CD4-positive, alpha-beta T cell treated with Interleukin-6 for 4 hours (primary cell): ENCODE results near the gene MIER2.
A peak's percentile ranks its signal among the peaks of the same experiment; 100 is the strongest.
"Not testable (repeated sequence)": the region's sequence is repeated elsewhere in the genome, so short reads cannot be mapped to it uniquely, and the experiment has no call there.

Experiments used
- DNase-seq: peaks from one replicate; pipeline ENCODE4 v3.0.0-alpha.2; 2020; ENCODE audit warnings: mixed read lengths

MIER2 gene

DNA sequence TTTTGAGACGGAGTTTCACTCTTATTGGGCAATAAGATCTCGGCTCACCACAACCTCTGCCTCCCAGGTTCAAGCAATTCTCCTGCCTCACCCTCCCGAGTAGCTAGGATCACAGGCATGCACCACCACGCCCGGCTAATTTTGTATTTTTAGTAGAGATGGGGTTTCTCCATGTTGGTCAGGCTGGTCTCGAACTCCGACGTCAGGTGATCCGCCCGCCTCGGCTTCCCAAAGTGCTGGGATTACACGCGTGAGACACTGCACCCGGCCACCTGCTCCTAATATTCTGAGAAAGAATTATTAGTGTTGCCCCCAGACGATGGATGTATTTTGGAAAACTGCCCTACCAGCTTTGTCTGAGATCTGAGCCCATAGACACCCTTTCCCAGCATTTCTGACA is 10.9 kb upstream of the MIER2 start:
- not testable (repeated sequence) for DNase-seq

DNA sequence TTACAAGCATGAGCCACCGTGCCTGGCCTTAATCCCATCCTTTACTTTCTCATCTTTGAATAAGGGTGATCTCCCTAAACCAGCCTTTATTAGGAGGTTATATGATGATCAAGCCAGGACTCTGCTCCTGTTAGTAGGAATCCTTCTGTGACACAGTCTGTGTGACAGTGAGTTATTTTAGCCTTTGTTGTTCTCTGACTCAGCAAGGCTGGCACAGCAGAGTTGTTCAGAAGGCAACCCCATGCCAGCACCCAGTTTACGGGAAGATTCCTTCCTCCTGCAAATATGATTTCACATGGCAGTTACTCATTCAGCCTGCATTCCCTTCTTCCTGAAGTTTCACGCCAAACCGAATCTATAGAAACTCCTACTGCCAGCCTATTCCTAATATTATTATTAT is 10.5 kb upstream of the MIER2 start:
- no peak for DNase-seq

DNA sequence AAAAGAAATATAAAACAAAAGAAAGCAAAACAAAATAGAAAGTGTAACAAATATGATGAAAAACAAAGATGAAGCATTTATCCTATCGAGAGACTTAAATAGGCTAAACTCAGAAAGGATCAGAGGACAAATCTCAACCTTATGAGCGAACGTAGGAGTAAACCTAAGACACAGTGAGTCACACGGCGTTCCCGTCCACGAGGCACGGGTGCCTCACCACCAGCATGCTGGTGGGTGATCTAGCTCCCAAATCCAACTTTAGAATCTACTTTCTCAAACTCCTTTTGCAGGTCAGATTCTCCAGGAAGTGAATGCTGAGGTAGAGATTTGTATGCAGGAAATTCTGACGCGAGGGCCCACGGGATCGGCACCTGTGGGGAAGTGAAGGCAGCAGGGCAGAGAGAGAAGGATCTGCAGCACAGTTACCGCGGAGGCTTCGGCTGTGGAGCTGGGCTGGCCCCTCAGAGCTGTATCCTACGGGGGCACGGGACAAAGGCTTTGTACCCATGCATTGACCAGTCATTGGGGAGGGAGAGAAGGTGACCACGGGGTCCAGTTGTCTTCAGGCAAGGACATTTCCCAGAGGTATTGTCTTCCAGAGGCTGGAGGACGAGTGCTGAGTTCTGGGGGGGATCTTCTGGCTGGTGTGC is 7.5 kb upstream of the MIER2 start:
- no peak for DNase-seq

DNA sequence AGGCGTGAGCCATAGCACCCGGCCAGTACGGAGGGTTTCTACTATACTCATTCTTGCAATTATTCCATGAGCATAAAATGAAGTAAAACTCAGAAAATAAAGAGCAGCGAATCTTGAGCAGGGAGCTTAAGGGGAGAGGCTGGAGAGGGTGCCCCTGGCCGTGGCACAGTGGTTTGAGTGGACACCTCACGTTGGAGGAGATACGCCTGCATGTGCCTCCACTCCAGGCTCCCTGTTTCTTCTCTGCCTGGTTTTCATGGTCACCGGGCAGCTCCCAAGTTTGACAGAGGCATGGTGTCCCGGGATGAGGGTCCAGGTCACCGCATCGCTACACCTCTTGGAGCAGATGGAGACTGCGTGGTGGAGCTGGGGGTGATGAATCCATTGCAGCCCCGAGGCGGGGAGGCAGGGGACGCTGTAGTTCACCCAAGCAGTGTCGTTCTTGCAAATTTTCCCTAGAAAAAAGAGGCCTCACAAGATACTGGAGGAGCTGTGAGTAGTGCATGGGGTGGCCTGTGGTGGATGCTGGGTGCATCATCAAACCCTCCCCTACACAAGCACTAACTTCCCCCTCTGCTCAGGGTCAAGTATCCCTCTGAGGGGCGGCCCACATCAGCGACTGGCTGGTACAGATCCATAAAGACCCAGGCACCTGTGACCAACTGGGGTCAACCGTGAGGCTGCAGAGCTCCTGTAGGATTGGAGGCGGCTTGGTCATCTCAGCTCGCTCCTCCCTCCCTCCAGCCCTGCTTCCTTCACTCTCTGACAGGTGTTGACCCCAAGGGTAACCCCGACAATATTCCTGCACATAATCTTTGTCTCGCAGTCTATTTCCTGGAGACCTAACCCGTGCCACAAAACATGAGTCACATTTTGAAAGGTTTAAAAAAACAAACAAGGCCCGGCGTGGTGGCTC is 3.6 kb upstream of the MIER2 start:
- no peak for DNase-seq

DNA sequence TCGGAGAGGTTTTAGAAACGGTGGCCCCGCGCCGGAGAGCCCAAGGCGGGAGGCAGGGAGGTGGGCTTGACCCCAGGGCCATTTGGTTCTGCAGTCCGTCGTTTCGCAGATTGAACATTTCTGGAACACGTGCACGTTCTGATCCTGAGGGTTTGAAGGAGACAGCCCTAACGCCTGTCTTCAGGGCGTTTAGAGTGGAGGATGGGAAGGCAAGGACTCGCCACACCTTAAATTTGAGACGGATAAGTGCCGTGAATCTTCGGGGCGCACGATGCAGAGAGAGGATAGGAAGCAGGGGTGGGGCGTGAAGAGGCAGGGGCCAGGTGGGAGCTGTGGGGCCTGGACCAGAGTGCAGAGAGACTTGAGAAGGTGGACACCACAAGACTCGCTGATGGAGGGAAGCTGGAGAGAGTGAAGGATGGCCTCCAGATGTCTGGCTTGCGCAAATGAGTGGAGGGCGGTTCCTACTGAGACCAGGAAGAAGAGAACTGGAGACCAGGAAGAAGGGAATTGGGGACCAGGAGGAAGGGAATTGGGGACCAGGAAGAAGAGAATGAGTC is 804 bp upstream of the MIER2 start:
- no peak for DNase-seq

DNA sequence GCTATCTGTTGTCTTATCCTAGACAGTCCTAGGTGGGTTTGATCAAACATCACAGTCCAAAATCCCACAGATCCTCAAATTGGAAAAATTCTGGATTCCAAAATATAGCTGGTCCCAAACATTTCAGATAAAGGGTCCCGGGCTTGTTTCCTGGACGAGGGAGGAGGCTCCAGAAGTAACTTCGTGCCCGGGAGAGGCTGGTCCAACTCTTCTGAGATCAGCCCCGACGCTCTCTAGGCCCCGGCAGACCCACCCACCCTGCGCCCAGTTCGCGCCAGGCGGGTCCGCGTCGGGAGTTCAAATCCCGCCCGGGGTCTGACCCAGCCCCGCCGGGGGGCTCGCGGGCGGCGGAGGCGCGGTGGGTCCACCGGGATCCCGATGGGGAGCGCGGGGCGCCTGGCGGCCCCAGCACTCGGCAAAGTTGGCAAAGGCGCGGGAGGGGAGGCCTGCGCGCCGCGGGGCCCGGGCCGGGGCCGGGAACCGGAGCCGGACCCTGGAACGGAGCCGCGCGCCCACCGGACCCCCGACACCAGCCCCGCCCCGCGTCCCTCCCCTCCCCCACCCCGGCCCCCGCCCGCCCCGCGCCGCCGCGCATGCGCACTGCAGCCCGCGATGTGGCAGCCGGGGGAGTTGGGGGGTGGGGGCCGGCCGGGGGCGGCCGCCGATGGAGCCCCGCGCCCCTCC is 513 bp downstream of the MIER2 start:
- DNase-seq = peak; percentile 59

DNA sequence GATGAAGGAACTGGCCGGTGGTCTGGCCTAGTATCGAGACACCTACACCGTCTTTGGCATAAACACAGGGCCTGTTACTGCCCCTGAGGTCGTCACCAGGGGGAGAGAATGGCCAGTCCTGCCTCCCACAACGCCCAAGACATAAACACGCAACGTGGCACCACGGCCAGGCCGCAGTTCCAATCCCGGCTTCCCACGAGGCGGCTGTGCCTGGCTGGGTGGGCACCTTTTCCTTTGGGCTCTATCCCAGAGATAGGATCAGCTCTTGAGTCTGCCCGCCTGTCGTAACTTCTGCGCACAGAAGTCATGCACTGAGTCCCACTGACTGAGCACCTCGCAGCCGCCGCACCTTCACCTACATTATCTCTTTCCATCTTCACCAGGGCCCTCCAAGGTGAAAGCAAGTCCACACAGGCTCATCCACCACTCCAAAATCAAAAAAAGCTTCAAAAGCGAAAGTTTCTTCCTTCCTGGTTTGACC is 1.1 kb downstream of the MIER2 start:
- no peak for DNase-seq

DNA sequence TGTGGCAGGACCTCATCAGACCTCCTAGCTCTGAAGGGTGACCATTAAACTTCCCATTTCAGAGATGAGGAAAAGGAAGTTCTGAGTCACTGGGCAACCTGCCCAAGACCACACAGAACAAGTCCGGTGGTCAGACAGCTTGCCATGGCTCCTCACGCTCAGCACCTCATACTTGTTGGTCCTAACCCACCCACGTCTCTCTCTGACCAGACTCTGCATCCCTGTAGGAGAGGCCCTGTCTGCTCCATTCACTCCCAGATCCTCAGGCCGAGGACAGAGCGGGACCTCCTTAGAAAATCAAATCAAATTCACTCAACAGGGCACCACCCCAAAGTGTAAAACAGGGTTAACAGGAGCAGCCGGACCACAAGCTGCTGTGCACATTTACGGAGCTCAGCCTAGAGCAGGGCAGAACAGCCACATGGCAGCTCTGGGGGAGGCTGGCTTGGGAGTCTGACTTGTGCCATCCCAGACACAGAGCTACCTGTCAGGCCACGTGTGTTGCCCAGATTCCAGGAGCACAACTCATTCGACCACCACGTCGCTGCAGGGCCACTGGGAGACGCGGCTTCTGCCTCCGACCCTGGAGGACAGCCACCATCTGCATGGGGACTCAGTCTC is 1.7 kb downstream of the MIER2 start:
- no peak for DNase-seq

DNA sequence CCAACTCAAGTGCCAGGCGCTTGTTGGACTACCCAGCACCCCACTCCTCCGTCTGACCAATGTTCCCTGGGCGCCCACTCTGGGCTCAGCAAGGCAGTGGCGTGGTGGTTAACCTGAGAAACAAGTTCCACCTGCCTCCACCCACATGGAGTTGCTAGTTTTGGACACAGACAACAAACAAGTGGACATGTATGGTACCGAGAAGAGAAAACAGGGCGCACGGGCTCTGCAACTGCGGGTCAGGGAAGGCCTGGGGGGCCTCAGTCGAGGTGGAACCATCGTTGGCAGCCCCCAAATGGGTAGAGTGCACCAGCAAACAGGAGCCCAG is 2.5 kb downstream of the MIER2 start:
- no peak for DNase-seq

DNA sequence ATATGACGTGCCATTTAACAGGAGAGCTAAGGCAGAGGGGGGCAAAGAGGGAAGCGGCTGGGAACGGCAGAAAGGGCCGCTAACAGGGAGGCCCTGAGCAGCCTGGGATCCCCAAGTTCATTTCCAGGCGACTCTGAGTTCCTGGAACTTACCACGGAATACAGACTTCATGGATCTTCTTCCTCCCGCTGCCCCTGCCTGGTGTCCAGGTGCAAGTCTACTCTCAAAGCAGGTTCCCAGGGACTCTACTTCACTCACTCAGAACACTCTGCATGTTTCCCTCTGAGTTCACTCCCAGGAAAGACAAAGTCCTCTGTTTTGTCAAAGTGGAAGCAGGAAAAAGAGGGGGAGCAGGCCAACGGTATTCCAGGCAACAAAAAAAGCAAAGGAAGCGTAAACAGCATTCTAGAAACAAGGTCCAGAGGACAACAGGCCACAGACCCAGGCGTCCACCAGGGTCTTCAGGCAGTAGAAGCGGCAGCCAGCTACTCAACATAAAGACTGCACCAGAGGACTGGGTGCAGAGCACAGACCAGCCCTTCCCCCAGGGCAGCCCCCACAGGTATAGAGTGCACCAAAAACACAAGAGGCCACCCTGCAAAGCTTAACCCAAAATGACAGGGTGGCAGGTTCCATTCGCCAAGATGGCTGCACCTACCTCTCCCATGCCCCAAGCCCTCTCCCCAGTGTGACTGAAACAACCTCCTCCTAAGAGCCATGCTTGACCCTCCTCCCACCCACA is 3.0 kb downstream of the MIER2 start:
- no peak for DNase-seq

DNA sequence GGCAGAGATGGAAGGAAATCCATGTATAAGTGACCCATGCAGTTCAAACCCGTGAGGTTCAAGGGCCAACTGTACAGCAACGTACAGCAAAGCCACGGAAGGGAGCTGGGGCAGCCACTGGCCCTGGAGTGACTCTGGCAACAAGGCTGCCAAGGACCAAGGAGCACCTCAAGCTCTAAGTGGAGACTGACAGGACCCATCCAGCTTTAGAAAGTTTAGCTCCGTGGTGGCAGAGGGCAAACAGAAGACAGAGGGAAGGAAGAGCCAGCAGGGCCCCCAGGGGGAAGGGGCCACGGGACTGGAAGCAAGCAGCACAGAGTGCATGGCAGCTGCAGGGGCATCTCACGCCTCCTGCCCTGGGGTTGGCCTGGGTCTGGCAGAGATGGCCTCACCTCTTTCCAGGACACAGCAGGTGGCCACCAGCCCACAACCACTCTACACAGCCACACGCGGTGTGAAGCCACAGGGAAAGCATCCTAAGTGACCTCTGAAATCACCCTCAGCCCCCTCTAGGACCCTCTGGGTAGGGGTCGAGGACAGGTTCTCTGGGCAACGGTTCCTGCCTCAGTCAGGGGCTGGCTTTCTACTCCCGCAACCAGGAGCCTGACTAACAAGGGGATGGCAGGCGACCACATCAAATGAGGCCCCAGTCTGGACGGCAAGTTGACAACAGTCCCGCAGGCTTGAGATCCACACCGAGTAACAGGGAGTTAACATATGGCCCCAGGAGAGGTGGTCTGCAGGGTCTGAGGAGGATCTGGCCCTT is 3.8 kb downstream of the MIER2 start:
- no peak for DNase-seq

DNA sequence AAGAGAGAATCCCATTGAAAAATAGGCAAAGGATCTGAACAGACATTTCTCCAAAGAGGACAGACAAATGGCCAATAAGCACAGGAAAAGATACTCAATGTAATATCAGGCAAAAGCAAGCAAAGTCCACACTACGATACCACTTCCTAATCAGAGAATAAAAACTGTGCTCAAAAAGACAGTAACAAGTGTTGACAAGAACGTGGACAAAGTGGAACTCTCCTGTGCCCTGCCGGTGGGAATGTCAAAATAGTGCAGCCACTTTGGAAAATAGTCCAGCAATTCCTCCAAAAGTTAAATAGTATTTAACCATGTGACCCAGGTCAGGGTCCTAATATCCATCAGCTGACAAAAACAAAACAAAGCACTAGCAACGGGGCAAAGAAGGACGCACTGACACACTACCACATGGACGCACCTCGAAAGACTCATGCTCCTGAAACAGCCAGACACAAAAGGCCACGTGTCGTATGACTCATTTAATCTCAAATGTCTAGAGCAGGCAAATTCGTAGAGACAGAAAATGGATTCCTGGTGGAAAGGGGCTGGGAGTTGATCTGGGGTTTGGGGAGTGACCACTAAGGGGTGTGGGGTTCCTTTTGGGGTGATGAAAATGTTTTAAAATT is 5.2 kb downstream of the MIER2 start:
- DNase-seq = no peak

DNA sequence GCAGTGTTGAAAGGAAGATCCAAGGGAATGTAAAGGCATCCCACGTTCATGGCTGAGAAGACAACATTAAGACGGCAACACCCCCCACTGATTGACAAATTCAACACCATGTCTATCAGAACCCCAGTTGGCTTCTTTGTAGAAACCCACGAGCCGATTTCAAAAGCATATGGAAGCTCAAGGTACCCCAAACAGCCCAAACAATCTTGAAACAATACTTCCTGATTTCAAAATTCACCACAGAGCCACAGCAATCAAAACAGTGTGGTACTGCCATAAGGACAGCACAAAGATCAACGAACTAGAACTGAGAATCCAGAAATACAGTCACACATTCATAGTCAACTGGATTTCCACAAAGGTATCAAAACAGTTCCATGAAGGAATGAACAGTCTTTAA is 6.2 kb downstream of the MIER2 start:
- DNase-seq = no peak

DNA sequence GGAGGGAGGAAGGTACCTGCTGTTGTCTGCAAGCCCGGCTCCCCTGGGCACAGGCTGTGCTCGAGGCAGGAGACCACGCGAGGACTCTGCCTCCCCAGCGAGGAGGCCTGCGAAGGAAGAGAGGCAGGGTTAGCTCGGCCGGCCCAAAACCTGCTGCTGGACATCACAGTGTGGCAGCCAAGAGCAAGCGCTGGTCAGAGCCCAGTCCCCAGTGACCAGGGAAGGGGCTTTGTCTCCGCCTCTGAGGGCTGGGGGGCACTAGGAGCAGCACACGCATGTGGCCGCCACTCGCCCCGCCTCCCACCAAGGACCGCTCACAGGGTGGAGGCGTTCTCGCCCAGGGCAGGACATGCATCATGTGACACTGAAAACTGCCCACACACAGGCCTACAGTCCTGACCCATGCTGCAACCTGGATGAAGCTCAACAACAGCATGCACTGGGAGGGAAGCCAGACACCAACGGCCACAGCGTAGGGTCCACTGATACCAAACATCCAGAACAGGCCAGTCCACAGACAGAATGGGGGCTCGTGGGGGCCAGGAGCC is 8.5 kb downstream of the MIER2 start:
- no peak for DNase-seq

DNA sequence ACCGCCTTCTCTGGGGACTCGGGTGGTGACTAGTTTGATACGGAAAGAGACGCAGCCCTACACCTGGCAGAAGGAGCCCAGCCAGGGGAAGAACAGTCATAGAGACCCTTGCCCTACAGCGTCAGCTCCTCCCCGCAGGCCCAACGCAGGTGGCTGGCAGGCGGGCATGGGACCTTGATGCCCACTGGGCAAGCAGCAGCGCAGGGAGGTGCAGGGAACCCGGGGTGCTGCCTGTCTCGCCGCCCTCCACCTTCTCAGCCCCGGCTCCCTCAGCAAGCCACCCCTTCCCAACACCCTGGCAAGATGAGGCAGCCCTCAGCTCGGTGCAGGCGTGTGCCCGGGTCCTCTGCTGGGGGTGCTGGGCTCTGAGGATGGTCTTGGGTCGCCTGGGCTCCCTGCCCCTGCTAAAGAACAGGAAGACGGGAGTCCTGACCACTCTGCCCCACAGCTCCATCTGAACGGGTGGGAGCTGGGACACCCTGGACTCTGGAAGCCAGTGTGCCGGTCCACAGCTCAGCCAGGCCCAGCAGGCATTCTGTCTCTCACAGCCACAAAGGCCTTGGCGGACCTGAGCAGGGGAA is 9.0 kb downstream of the MIER2 start:
- DNase-seq = no peak

DNA sequence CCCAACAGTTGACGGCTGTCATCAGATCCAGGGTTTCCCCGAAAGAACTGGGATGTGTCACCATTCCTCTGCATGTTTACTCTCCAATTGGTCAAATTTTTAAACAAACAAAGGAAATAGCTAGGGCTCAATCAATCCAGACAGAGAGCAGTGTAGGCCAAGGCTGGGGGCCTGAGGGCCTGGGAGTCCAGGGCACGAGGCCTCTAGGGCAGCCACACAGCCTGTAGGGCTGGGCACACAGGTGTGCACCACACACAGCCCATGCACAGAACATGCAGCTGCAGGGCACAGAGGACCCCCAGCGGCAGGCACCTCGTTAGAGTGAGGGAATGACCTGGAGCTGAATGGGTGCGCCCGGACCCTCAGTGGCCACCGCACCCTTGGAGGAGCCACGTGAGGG is 9.5 kb downstream of the MIER2 start:
- DNase-seq = no peak

DNA sequence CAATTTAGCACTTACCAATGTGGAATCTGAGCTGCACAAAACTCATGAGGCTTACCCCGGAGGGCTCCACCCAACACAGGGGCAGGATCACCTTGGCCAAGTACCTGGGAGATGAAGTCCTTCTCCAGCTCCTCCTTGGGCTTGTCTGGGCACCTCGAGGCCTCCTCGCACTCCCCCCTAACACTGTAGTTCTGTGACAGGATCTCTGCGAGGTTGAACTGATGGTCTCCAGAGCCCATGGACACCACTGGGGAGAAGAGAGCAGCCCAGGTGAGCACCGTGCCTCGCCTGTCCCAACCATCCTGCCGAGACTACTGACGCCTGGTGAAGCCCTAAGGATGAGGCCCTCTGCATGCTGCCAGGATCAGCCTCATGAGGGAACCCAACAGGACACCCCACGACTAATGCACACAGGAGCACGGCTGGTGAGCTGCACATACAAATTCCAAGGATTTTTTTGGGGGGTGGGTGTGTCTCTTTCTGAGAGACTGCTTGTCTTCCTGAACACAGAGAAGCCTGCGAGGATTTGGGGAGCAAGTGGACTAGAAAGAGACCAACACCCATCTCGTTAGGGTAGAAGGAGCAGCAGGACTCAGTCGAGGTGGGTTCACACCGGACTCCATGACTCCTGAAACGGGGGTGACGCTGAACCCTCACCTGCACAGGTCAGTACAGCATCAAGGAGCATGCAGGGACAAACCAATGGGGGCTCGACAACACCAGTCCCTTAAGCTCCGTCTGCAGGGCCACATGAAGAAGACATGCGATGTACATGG is 10.1 kb downstream of the MIER2 start:
- DNase-seq = no peak

DNA sequence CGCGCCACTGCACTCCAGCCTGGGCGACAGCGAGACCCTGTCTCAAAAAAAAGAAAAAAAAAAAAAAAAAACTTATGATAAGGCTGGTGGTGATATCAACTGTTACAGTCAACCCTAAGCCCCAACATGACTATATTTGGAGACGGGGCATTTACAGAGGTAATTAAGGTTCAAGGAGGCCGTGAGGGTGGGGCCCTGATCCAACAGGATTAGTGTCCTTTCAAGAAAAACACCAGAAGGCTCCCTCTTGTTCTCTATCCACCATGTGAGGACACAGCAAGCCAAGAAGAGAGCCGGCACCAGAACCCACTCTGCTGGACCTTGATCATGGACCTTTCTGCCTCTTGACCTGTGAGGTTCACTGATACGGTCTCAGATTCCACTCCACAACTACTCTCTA is 14.1 kb downstream of the MIER2 start:
- no peak for DNase-seq

DNA sequence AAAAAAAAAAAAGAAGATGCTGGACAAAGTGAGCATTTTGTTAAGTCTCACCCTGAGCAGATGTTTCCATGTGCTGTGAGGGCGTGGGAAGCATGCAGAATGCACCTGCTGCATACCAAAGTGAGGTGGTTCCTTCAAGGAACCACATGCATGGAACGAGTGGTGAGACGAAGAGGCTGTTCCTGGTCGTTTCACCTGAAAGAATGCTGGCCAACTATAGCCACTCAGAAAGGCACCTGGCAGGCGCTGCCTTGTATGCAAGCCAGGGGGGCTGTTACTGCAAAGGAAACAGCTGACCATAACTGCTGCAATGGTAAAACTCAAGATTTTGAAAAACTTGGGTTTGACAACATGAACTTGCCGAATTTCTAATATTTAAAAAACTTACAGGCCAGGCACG is 14.7 kb downstream of the MIER2 start:
- no peak for DNase-seq
